RWPE1 (cell line): ENCODE measurements around the gene CRLF2.
"Not testable (repeated sequence)": the region's sequence is repeated elsewhere in the genome, so short reads cannot be mapped to it uniquely, and the experiment has no call there.

ENCODE experiments used
- CTCF ChIA-PET: fragments of 350-600 bp; sonication (Branson Sonifier 250); formaldehyde crosslinking; extraction: SDS; loops from one replicate; lab custom pipeline; 2021; lab: Yijun Ruan, JAX
- POLR2A ChIA-PET: fragments of 400-600 bp; formaldehyde crosslinking; extraction: SDS; loops from one replicate; lab custom pipeline; 2020; ENCODE audit warnings: antibody characterized with exemption; ENCODE audit not compliant: low non-redundant PET; lab: Yijun Ruan, JAX
- DNase-seq: peaks from one replicate; pipeline ENCODE4 v3.0.0; 2012; ENCODE audit warnings: low spot score
- H3K27ac ChIP-seq: fragments of 450-650 bp; 2 replicates; pipeline ENCODE4 v1.5.1; 2017
- TF ChIP-seq, protein P1 (sequence below): fragments of 450-650 bp; conservative IDR thresholded peaks from 2 replicates; pipeline ENCODE4 v1.5.1; 2017; ENCODE audit warnings: low read depth, mild to moderate bottlenecking

CRLF2 gene

GRCh38 chrX:1159548-1159947, 52.9 kb downstream of the CRLF2 start:
- ChIA-PET CTCF (no interaction called here), POLR2A (no interaction called here)
- TF ChIP-seq, protein P1, sequence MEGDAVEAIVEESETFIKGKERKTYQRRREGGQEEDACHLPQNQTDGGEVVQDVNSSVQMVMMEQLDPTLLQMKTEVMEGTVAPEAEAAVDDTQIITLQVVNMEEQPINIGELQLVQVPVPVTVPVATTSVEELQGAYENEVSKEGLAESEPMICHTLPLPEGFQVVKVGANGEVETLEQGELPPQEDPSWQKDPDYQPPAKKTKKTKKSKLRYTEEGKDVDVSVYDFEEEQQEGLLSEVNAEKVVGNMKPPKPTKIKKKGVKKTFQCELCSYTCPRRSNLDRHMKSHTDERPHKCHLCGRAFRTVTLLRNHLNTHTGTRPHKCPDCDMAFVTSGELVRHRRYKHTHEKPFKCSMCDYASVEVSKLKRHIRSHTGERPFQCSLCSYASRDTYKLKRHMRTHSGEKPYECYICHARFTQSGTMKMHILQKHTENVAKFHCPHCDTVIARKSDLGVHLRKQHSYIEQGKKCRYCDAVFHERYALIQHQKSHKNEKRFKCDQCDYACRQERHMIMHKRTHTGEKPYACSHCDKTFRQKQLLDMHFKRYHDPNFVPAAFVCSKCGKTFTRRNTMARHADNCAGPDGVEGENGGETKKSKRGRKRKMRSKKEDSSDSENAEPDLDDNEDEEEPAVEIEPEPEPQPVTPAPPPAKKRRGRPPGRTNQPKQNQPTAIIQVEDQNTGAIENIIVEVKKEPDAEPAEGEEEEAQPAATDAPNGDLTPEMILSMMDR = no peak
- H3K27ac ChIP-seq = no peak overlapping the region
- no peak for DNase-seq

DNA sequence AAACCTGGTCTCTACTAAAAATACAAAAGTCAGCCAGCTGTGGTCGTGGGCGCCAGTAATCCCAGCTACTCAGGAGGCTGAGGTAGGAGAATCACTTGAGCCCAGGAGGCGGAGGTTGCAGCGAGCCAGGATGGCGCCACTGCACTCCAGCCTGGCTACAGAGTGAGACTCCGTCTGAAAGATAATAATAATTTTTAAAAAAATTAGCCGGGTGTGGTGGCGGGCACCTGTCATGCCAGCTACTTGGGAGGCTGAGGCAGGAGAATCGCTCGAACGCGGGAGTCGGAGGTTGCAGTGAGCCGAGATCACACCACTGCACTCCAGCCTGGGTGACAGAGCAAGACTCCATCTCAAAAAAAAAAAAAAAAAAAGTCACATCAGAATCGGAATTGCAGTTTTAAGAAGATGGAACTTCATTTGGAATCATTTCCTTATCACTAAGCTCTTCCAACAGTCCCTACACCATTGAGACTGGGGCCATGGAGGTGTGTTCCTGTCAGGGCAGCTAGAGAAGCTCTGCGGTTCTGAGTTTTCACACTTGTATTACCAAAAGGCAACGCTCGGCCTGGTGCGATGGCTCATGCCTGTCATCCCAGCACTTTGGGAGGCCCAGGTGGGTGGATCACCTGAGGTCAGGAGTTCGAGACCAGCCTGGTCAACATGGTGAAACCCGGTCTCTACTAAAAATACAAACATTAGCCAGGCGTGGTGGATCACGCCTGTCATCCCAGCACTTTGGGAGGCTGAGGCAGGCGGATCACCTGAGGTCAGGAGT, 55.6 kb downstream of the CRLF2 start:
- DNase-seq, CTCF ChIA-PET, H3K27ac ChIP-seq, POLR2A ChIA-PET: not testable (repeated sequence)

DNA sequence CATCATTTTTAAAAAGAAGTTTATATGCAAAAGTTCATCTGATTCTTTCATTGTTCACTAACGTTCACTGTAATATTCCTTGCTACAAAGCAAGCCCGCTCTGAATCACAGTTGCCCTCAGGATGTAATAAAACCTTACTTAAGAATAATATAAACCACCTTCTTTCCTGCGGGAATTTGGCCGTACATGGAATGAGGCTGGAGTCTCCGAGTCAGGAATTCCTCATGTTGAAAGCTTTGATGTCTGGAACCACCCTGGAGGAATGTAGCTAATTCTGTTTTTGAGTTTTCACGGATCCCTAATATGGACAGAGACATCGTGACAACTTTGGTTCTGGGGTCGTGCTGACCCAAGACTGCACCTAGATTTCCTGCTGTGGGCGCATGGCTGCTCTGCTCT, 58.5 kb downstream of the CRLF2 start:
- ChIA-PET POLR2A (no interaction called here), CTCF (no interaction called here)
- DNase-seq = no peak
- TF ChIP-seq, protein P1 = no peak
- H3K27ac ChIP-seq = no peak overlapping the region

GRCh38 chrX:1152090-1152489, 60.4 kb downstream of the CRLF2 start:
- CTCF ChIA-PET = no interaction called here

DNA sequence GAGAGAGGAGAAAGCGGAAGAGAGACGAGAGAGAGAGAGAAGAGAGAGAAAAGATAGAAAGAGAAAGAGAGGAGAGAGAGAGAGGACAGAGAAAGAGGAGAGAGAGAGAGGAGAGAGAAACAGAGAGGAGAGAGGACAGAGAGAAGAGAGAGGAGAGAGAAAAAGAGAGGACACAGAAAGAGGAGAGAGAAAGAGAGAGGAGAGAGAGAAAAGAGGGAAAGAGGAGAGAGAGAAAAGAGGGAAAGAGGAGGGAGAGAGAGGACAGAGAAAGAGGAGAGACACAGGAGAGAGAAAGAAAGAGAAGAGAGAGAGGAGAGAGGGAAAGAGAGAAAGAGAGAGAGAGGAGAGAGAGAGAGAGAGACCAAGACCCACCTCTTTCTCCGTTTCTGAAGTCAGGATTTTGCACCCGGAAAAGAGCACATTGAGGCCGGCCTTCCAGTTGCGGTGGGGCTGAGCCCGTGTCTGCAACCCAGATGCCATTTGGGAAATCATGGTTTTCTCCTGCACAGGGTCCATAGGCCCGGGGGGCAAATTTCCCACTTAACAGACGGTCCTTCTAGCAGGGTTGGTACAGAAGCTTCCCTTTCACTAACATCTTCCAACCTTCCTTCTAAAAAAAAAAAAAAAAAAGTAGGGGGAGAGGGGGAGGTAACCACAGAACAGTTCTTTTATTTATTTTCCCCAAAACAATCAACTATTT, 60.9 kb downstream of the CRLF2 start:
- no peak overlapping the region for H3K27ac ChIP-seq
- ChIA-PET POLR2A (no interaction called here), CTCF (no interaction called here)
- no peak for DNase-seq
- TF ChIP-seq, protein P1 = no peak

More at GRCh38 chrX:1152090-1152489, 60.4 kb downstream of the CRLF2 start:
- no peak for DNase-seq
- no peak overlapping the region for H3K27ac ChIP-seq
- POLR2A ChIA-PET = no interaction called here
- TF ChIP-seq, protein P1 = no peak

DNA sequence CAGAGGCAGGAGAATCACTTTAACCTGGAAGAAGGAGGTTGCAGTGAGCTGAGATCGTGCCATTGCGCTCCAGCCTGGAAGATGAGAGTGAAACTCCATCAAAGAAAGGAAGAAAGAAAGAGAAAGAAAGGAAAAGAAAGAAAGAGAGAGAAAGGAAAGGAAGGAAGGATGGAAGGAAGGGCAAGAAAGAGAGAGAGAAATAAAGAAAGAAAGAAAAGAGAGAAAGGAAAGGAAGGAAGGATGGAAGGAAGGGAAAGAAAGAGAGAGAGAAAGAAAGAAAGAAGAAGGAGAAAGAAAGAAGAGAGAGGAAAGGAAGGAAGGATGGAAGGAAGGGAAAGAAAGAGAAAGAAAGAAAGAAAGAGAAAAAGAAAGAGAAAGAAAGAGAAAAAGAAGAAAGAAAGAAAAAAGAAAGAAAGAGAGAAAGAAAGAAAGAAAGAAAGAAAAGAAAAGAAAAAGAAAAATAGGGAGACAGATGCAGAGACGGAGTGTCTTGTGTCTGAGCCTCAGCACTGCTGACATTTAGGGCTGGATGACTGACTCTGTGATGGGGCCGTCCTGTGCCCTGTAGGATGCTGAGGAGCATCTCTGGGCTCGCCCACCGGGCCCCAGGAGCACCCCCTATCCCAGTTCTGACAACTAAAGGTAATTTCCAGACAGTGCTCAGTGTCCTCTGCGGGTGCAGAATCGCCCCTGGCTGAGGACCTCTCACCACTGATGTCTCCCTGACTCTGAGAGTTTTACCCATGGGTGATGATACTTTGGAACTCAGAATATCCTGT, 61.7 kb downstream of the CRLF2 start:
- TF ChIP-seq, protein P1 = no peak
- ChIA-PET CTCF (no interaction called here), POLR2A (no interaction called here)
- H3K27ac ChIP-seq = no peak overlapping the region
- no peak for DNase-seq
